Esophagus muscularis mucosa (tissue), 4 donors: Measurements from ENCODE around the gene PRR9. TPM values are rescaled to one million over a fixed set of nuclear protein-coding genes. Genes with fewer than 3 reads are reported as not detected.

Source experiments
- DNase-seq: peaks from one replicate; pipeline ENCODE4 v3.0.0-alpha.2; 2017; ENCODE audit errors: extremely low spot score
- H3K27ac ChIP-seq, 4 donors: fragments of 200-600 bp; sonication (generic); replicated peaks in 1 of 4; 1 replicate in 3 of 4; 2 replicates in 1 of 4; pipeline ENCODE4 v1.5.1; 2016 to 2019; ENCODE audit warnings: mild to moderate bottlenecking in 1 of 4
- H3K27me3 ChIP-seq, 4 donors: fragments of 200-600 bp; sonication (generic); one replicate each; pipeline versions ENCODE4 v1.5.1 to v1.6.0; 2016 to 2019
- H3K36me3 ChIP-seq, 4 donors: fragments of 200-600 bp; sonication (generic); one replicate each; pipeline ENCODE4 v1.5.1; 2016 to 2019
- H3K4me1 ChIP-seq, 4 donors: fragments of 200-600 bp; sonication (generic); one replicate each; pipeline ENCODE4 v1.5.1; 2016 to 2019
- H3K4me3 ChIP-seq, 4 donors: fragments of 200-600 bp; sonication (generic); 1 replicate in 2 of 4; 2 replicates in 2 of 4; pipeline ENCODE4 v1.5.1; 2016 to 2019; ENCODE audit warnings: mild to moderate bottlenecking in 4 of 4, moderate library complexity in 1 of 4
- H3K9me3 ChIP-seq, 4 donors: fragments of 200-600 bp; sonication (generic); 1 replicate in 3 of 4; 2 replicates in 1 of 4; pipeline ENCODE4 v1.5.1; 2016 to 2019
- CTCF ChIP-seq, 3 experiments: fragments of 200-600 bp in 2 of 3; fragments of 450-650 bp in 1 of 3; sonication (generic) in 2 of 3; IDR thresholded peaks; one replicate each; pipeline ENCODE4 v1.5.1; 2017 to 2019; ENCODE audit warnings: antibody characterized with exemption in 3 of 3, mild to moderate bottlenecking in 2 of 3, moderate library complexity in 1 of 3
- EP300 ChIP-seq: sonication (generic); formaldehyde crosslinking; IDR thresholded peaks from one replicate; pipeline ENCODE4 v1.6.1; 2017; ENCODE audit warnings: antibody characterized with exemption
- POLR2A ChIP-seq: fragments of 450-650 bp; IDR thresholded peaks from one replicate; pipeline ENCODE4 v1.6.1; 2017; ENCODE audit warnings: antibody characterized with exemption, moderate library complexity, mild to moderate bottlenecking, low read depth
- POLR2AphosphoS5 ChIP-seq, 2 donors: sonication (generic); formaldehyde crosslinking; IDR thresholded peaks; one replicate each; pipeline ENCODE4 v1.6.1; 2017; ENCODE audit warnings: antibody characterized with exemption in 2 of 2
- WGBS: methylation state at CpG from one replicate; pipeline ENCODE4 v1.1.5; 2018; 5-methylcytosine and 5-hydroxymethylcytosine counted together
- intact Hi-C: fragments of 100-400 bp; cut with DNase I; formaldehyde crosslinking; loops from one replicate; pipeline ENCODE4 v1.15.1; 2023
- total RNA-seq, 4 donors: library from RNA; depleted of rRNA; stranded (reverse); fragments of >200 nt; gene quantifications; one replicate each; pipeline versions ENCODE4 v1.1.0 to v1.2.1, GENCODE V29; 2016

The PRR9 gene
- total RNA-seq, 4 donors from 2014 or later = 1.2 TPM; not detected in 3

- Histone ChIP-seq H3K27ac (no peak overlapping the region), H3K4me1 (peaks cover 0 to 4% (median 0%) of the 10 kb centered on the region in 4 donors), H3K4me3 (no peak overlapping the region), H3K36me3 (no peaks in the 10 kb centered on the region), H3K27me3 (no peaks in the 10 kb centered on the region), H3K9me3 (peaks cover 0 to 10% (median 3%) of the 10 kb centered on the region in 4 donors)
- 20% methylated on average over 3 of the region's 3 CpGs for WGBS
- no peak for DNase-seq
- no peak for TF ChIP-seq CTCF (IDR thresholded peaks at IDR 0.05)
- no peak for TF ChIP-seq POLR2A
- no peak for TF ChIP-seq POLR2AphosphoS5 (IDR thresholded peaks at IDR 0.05)
- TF ChIP-seq EP300 = no peak
- intact Hi-C loops = no loop called here
Observed at GRCh38 chr1:153190373-153190772, 27.0 kb upstream of the PRR9 start.

- TF ChIP-seq POLR2AphosphoS5 (IDR thresholded peaks at IDR 0.05) = no peak
- no peaks in the 10 kb centered on the region for H3K36me3 ChIP-seq
- intact Hi-C loops = no loop called here
- H3K27ac ChIP-seq = no peak overlapping the region
- WGBS = 39% methylated on average over 3 of the region's 3 CpGs
- H3K9me3 ChIP-seq = peaks cover 0 to 6% (median 0%) of the 10 kb centered on the region in 4 donors
- no peaks in the 10 kb centered on the region for H3K27me3 ChIP-seq
- peak; percentile 53 for DNase-seq
- H3K4me1 ChIP-seq = peaks cover 0 to 4% (median 0%) of the 10 kb centered on the region in 4 donors
- H3K4me3 ChIP-seq = no peak overlapping the region
Observed at GRCh38 chr1:153192697-153193096, 24.7 kb upstream of the PRR9 start.

- no peak for TF ChIP-seq CTCF (IDR thresholded peaks at IDR 0.05)
- no peak for TF ChIP-seq EP300
- TF ChIP-seq POLR2AphosphoS5 (IDR thresholded peaks at IDR 0.05) = no peak
- no peak for TF ChIP-seq POLR2A
- 50% methylated on average over 3 of the region's 3 CpGs for WGBS
- peaks cover 0 to 4% (median 0%) of the 10 kb centered on the region in 4 donors for H3K27me3 ChIP-seq
- H3K4me1 ChIP-seq = peaks cover 0 to 4% (median 0%) of the 10 kb centered on the region in 4 donors
- H3K27ac ChIP-seq = no peak overlapping the region
- intact Hi-C loops = no loop called here
- H3K9me3 ChIP-seq = no peaks in the 10 kb centered on the region
- H3K36me3 ChIP-seq = no peaks in the 10 kb centered on the region
- no peak overlapping the region for H3K4me3 ChIP-seq
- DNase-seq = peak; percentile 84
Observed at GRCh38 chr1:153194331-153195050, 22.9 kb upstream of the PRR9 start.

- Histone ChIP-seq H3K27me3 (peaks cover 0 to 4% (median 0%) of the 10 kb centered on the region in 4 donors), H3K9me3 (no peaks in the 10 kb centered on the region), H3K4me1 (peaks cover 0 to 4% (median 0%) of the 10 kb centered on the region in 4 donors), H3K27ac (no peak overlapping the region), H3K36me3 (no peaks in the 10 kb centered on the region), H3K4me3 (no peak overlapping the region)
- 86% methylated on average over 4 of the region's 4 CpGs for WGBS
- no peak for TF ChIP-seq CTCF (IDR thresholded peaks at IDR 0.05)
- no peak for TF ChIP-seq POLR2AphosphoS5 (IDR thresholded peaks at IDR 0.05)
- no peak for TF ChIP-seq POLR2A
- TF ChIP-seq EP300 = no peak
- peak; percentile 26 for DNase-seq
- intact Hi-C loops = no loop called here
Observed at GRCh38 chr1:153195216-153195615, 22.2 kb upstream of the PRR9 start.

- peak; percentile 50 for DNase-seq
- no peak overlapping the region for H3K27ac ChIP-seq
- no peaks in the 10 kb centered on the region for H3K4me1 ChIP-seq
- intact Hi-C loops = no loop called here
- peaks cover 0 to 18% (median 0%) of the 10 kb centered on the region in 4 donors for H3K27me3 ChIP-seq
- H3K9me3 ChIP-seq = no peaks in the 10 kb centered on the region
- 84% methylated on average over 4 of the region's 4 CpGs for WGBS
- H3K36me3 ChIP-seq = no peaks in the 10 kb centered on the region
- no peak overlapping the region for H3K4me3 ChIP-seq
- TF ChIP-seq EP300 = no peak
- no peak for TF ChIP-seq CTCF (IDR thresholded peaks at IDR 0.05)
- no peak for TF ChIP-seq POLR2AphosphoS5 (IDR thresholded peaks at IDR 0.05)
- no peak for TF ChIP-seq POLR2A
Observed at GRCh38 chr1:153202006-153202405, 15.4 kb upstream of the PRR9 start.
